ENCODE measurements around the gene SLC39A11.

SLC39A11 gene

GRCh38 chr17:73050797-73051196 lies 41.7 kb downstream of the SLC39A11 start:
- Histone ChIP-seq H3K4me3 (replicated peaks; ENCODE audit: insufficient read depth, low read length) (no peak overlapping the region), H3K27ac (replicated peaks) (no peak overlapping the region), H3K27me3 (ENCODE audit: insufficient read depth, poor library complexity, severe bottlenecking) (no peaks in the 10 kb centered on the region)
- TF ChIP-seq SPI1 (IDR thresholded peaks at IDR 0.05; ENCODE audit: borderline replicate concordance, low read depth) (no peak), GABPA (IDR thresholded peaks at IDR 0.05; ENCODE audit: low read depth) (no peak), POLR2AphosphoS5 (IDR thresholded peaks at IDR 0.05; ENCODE audit: low read depth) (no peak), CTCF (IDR thresholded peaks at IDR 0.05; ENCODE audit: insufficient read depth, low read length) (no peak), REST (IDR thresholded peaks at IDR 0.05; ENCODE audit: insufficient replicate concordance, low read depth) (no peak)
- no peak for DNase-seq (ENCODE audit: low read depth in 1 of 2, low spot score in 1 of 2)

GRCh38 chr17:73048170-73048569 lies 44.3 kb downstream of the SLC39A11 start:
- DNase-seq (ENCODE audit: low read depth in 1 of 2, low spot score in 1 of 2) = no peak
- H3K27ac ChIP-seq (replicated peaks) = no peak overlapping the region
- no peak overlapping the region for H3K4me3 ChIP-seq (replicated peaks; ENCODE audit: insufficient read depth, low read length)
- no peaks in the 10 kb centered on the region for H3K27me3 ChIP-seq (ENCODE audit: insufficient read depth, poor library complexity, severe bottlenecking)
- TF ChIP-seq REST (IDR thresholded peaks at IDR 0.05; ENCODE audit: insufficient replicate concordance, low read depth) = no peak
- TF ChIP-seq SPI1 (IDR thresholded peaks at IDR 0.05; ENCODE audit: borderline replicate concordance, low read depth) = no peak
- no peak for TF ChIP-seq POLR2AphosphoS5 (IDR thresholded peaks at IDR 0.05; ENCODE audit: low read depth)
- TF ChIP-seq CTCF (IDR thresholded peaks at IDR 0.05; ENCODE audit: insufficient read depth, low read length) = no peak
- no peak for TF ChIP-seq GABPA (IDR thresholded peaks at IDR 0.05; ENCODE audit: low read depth)

GRCh38 chr17:73045724-73046123 lies 46.8 kb downstream of the SLC39A11 start:
- Histone ChIP-seq H3K27ac (replicated peaks) (no peak overlapping the region), H3K4me3 (replicated peaks; ENCODE audit: insufficient read depth, low read length) (no peak overlapping the region), H3K27me3 (ENCODE audit: insufficient read depth, poor library complexity, severe bottlenecking) (no peaks in the 10 kb centered on the region)
- no peak for TF ChIP-seq CTCF (IDR thresholded peaks at IDR 0.05; ENCODE audit: insufficient read depth, low read length)
- no peak for TF ChIP-seq GABPA (IDR thresholded peaks at IDR 0.05; ENCODE audit: low read depth)
- no peak for TF ChIP-seq SPI1 (IDR thresholded peaks at IDR 0.05; ENCODE audit: borderline replicate concordance, low read depth)
- no peak for TF ChIP-seq REST (IDR thresholded peaks at IDR 0.05; ENCODE audit: insufficient replicate concordance, low read depth)
- no peak for TF ChIP-seq POLR2AphosphoS5 (IDR thresholded peaks at IDR 0.05; ENCODE audit: low read depth)
- no peak for DNase-seq (ENCODE audit: low read depth in 1 of 2, low spot score in 1 of 2)

Measured in HL-60 (cell line).